ENCODE results near the gene HMGXB3.

DNA sequence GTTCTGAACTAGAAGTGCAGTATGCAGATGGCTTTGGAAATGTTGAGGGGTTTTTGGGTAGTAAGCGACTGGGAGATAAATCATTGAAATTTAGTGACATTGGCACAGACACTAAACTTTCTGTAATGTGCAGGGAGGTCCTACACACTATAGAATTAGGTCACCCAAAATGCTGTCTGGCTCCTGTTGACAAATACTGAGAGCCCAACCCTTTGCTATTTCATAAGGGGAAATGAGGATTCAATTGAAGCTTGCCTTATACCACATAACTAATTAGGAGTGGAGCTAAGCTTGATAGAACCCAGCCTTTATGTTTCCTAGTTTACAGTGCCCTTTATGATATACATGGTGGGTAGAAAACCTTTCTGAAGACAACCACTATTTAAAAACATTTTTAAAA, 22.6 kb downstream of the HMGXB3 start:
- TF ChIP-seq, protein P1, sequence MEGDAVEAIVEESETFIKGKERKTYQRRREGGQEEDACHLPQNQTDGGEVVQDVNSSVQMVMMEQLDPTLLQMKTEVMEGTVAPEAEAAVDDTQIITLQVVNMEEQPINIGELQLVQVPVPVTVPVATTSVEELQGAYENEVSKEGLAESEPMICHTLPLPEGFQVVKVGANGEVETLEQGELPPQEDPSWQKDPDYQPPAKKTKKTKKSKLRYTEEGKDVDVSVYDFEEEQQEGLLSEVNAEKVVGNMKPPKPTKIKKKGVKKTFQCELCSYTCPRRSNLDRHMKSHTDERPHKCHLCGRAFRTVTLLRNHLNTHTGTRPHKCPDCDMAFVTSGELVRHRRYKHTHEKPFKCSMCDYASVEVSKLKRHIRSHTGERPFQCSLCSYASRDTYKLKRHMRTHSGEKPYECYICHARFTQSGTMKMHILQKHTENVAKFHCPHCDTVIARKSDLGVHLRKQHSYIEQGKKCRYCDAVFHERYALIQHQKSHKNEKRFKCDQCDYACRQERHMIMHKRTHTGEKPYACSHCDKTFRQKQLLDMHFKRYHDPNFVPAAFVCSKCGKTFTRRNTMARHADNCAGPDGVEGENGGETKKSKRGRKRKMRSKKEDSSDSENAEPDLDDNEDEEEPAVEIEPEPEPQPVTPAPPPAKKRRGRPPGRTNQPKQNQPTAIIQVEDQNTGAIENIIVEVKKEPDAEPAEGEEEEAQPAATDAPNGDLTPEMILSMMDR (IDR thresholded peaks at IDR 0.05; ENCODE audit: insufficient read depth, low read length) = no peak
- TF ChIP-seq POLR2AphosphoS5 (IDR thresholded peaks at IDR 0.05; ENCODE audit: low read depth) (no peak), REST (IDR thresholded peaks at IDR 0.05; ENCODE audit: insufficient replicate concordance, low read depth) (no peak), SPI1 (IDR thresholded peaks at IDR 0.05; ENCODE audit: borderline replicate concordance, low read depth) (no peak), GABPA (IDR thresholded peaks at IDR 0.05; ENCODE audit: low read depth) (no peak)

Measured in HL-60 (cell line).